ENCODE measurements around the gene KCNH8. TPM values are rescaled to one million over a fixed set of nuclear protein-coding genes. Genes with fewer than 3 reads are reported as not detected.
"Not testable (repeated sequence)": the region's sequence is repeated elsewhere in the genome, so short reads cannot be mapped to it uniquely, and the experiment has no call there.

Gene KCNH8
- total and polyA plus RNA-seq, 2 experiments from 2014 or later = 0.97 to 1.1 TPM

DNA sequence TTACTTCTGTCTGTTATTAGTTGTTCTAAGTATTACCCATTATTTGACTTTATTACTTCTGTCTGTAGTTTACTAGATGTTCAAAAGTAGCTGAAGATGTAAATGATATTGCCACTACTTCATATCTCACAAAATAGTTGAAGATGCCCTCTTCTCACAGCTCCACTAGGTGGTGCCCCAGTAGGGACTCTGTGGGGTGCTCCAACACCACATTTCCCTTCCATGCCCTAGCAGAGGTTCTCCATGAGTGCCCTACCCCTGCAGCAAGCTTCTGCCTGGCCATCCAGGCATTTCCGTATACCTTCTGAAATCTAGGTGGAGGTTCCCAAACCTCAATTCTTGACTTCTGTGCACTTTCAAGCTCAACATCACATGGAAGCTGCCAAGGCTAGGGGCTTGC, 80.8 kb downstream of the KCNH8 start:
- no peaks in the 10 kb centered on the region for H3K9me2 ChIP-seq (replicated peaks; ENCODE audit: insufficient read depth)
- H3K4me2 ChIP-seq = no peak overlapping the region
- TF ChIP-seq, protein P1, sequence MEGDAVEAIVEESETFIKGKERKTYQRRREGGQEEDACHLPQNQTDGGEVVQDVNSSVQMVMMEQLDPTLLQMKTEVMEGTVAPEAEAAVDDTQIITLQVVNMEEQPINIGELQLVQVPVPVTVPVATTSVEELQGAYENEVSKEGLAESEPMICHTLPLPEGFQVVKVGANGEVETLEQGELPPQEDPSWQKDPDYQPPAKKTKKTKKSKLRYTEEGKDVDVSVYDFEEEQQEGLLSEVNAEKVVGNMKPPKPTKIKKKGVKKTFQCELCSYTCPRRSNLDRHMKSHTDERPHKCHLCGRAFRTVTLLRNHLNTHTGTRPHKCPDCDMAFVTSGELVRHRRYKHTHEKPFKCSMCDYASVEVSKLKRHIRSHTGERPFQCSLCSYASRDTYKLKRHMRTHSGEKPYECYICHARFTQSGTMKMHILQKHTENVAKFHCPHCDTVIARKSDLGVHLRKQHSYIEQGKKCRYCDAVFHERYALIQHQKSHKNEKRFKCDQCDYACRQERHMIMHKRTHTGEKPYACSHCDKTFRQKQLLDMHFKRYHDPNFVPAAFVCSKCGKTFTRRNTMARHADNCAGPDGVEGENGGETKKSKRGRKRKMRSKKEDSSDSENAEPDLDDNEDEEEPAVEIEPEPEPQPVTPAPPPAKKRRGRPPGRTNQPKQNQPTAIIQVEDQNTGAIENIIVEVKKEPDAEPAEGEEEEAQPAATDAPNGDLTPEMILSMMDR (IDR thresholded peaks at IDR 0.05; ENCODE audit: poor library complexity) = no peak
- no peak for TF ChIP-seq EZH2phosphoT487 (IDR thresholded peaks at IDR 0.05; ENCODE audit: low read depth, severe bottlenecking, unreplicated experiment)
- TF ChIP-seq EZH2 (IDR thresholded peaks at IDR 0.05; ENCODE audit: borderline replicate concordance) = no peak
- H3K27ac ChIP-seq = no peak overlapping the region
- H4K20me1 ChIP-seq (ENCODE audit: insufficient read depth, poor library complexity, severe bottlenecking) = no peaks in the 10 kb centered on the region
- H3K27me3 ChIP-seq = no peaks in the 10 kb centered on the region
- no peak for DNase-seq (ENCODE audit: low spot score)
- no peaks in the 10 kb centered on the region for H3K79me2 ChIP-seq
- no peak overlapping the region for H3K4me3 ChIP-seq
- no peaks in the 10 kb centered on the region for H3K36me3 ChIP-seq (replicated peaks; ENCODE audit: insufficient read depth, low read depth)
- 70% methylated on average over 1 of the region's 1 CpG for WGBS (ENCODE audit: low lambda C conversion rate, missing lambda C conversion rate)
- no peak overlapping the region for H2AFZ ChIP-seq
- H3K4me1 ChIP-seq (ENCODE audit: insufficient read depth) = no peaks in the 10 kb centered on the region
- no peaks in the 10 kb centered on the region for H3K9me3 ChIP-seq (ENCODE audit: low read depth)

DNA sequence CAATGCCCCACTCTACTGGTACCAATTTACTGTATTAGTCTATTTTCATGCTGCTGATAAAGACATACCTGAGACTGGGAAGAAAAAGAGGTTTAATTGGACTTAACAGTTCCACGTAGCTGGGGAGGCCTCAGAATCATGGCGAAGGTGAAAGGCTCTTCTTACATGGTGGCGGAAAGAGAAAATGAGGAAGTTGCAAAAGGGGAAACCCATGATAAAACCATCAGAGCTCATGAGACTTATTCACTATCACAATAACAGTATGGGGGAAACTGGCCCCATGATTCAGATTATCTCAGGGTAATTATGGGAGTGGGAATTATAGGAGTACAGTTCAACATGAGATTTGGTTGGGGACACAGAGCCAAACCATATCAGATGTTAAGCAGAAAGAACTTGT, 81.6 kb downstream of the KCNH8 start:
- not testable (repeated sequence) for H3K4me1 ChIP-seq (ENCODE audit: insufficient read depth); DNase-seq (ENCODE audit: low spot score); H3K4me2 ChIP-seq; H3K79me2 ChIP-seq; H4K20me1 ChIP-seq (ENCODE audit: insufficient read depth, poor library complexity, severe bottlenecking); H3K27ac ChIP-seq; H3K9me3 ChIP-seq (ENCODE audit: low read depth); H3K9me2 ChIP-seq (replicated peaks; ENCODE audit: insufficient read depth); H3K4me3 ChIP-seq; H3K27me3 ChIP-seq; H2AFZ ChIP-seq; H3K36me3 ChIP-seq (replicated peaks; ENCODE audit: insufficient read depth, low read depth)
- 95% methylated on average over 3 of the region's 3 CpGs for WGBS (ENCODE audit: low lambda C conversion rate, missing lambda C conversion rate)

DNA sequence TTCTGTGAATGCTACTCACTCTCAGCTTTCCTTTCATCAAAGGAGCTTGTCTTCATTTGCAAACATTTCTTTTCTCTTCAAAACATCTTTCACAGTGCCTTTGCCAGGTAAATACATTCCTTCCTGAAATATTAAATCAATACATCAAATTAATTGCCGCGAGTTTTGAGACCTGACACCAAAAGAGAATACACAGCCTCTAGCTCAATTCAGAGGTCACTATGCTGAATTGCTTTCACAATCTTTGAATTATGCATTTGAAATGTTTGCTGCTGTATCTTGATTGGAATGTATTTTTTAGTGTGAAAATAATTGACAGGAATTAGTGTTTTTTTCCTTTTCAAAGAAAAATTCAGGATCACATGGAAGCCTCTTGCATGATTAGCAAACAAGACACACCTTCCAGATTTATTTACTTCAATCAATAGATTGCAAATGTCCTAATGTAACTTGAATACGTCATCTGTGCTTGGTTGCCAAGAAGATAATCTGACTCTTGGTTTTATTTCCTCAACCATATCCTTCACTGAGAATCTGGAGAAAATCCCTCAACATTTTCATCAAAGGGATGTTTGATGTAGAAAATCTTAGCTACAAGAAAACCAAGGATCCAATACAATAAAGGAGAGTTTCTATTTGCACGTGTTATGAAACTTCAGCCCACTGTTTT, 83.6 kb downstream of the KCNH8 start:
- H2AFZ ChIP-seq = no peak overlapping the region
- 88% methylated on average over 4 of the region's 4 CpGs for WGBS (ENCODE audit: low lambda C conversion rate, missing lambda C conversion rate)
- no peak overlapping the region for H3K27ac ChIP-seq
- no peaks in the 10 kb centered on the region for H3K4me1 ChIP-seq (ENCODE audit: insufficient read depth)
- H3K9me3 ChIP-seq (ENCODE audit: low read depth) = no peaks in the 10 kb centered on the region
- no peaks in the 10 kb centered on the region for H3K9me2 ChIP-seq (replicated peaks; ENCODE audit: insufficient read depth)
- H4K20me1 ChIP-seq (ENCODE audit: insufficient read depth, poor library complexity, severe bottlenecking) = no peaks in the 10 kb centered on the region
- no peak for DNase-seq (ENCODE audit: low spot score)
- no peaks in the 10 kb centered on the region for H3K36me3 ChIP-seq (replicated peaks; ENCODE audit: insufficient read depth, low read depth)
- TF ChIP-seq, protein P1 (IDR thresholded peaks at IDR 0.05; ENCODE audit: poor library complexity) = no peak
- no peak for TF ChIP-seq EZH2phosphoT487 (IDR thresholded peaks at IDR 0.05; ENCODE audit: low read depth, severe bottlenecking, unreplicated experiment)
- TF ChIP-seq EZH2 (IDR thresholded peaks at IDR 0.05; ENCODE audit: borderline replicate concordance) = no peak
- no peak overlapping the region for H3K4me2 ChIP-seq
- no peaks in the 10 kb centered on the region for H3K79me2 ChIP-seq
- H3K27me3 ChIP-seq = no peaks in the 10 kb centered on the region
- no peak overlapping the region for H3K4me3 ChIP-seq

DNA sequence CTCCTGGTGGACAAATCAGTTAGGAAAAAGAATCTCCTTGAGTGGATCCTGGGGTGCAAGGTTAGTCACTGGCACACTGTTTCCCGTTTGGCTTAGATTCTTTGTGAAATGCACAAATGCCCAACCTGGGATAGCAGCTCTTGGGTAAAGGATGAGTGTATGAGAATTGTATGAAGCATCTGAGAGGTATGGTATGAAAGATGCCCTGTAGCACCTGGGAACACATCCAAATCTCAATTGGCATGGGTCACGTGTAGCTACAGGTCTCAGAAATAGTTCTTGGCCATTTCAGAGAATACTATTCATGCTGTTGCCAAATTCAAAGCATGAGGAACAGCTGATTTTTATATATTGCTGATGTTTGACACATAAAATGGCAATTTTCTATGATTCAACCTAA, 84.3 kb downstream of the KCNH8 start:
- Histone ChIP-seq H3K27me3 (no peaks in the 10 kb centered on the region), H4K20me1 (ENCODE audit: insufficient read depth, poor library complexity, severe bottlenecking) (no peaks in the 10 kb centered on the region), H3K4me3 (no peak overlapping the region), H3K36me3 (replicated peaks; ENCODE audit: insufficient read depth, low read depth) (no peaks in the 10 kb centered on the region), H3K4me1 (ENCODE audit: insufficient read depth) (no peaks in the 10 kb centered on the region), H3K27ac (no peak overlapping the region), H3K4me2 (no peak overlapping the region), H2AFZ (no peak overlapping the region), H3K9me2 (replicated peaks; ENCODE audit: insufficient read depth) (no peaks in the 10 kb centered on the region), H3K9me3 (ENCODE audit: low read depth) (no peaks in the 10 kb centered on the region), H3K79me2 (no peaks in the 10 kb centered on the region)
- WGBS (ENCODE audit: low lambda C conversion rate, missing lambda C conversion rate) = 84% methylated on average over 2 of the region's 2 CpGs
- no peak for DNase-seq (ENCODE audit: low spot score)
- TF ChIP-seq, protein P1 (IDR thresholded peaks at IDR 0.05; ENCODE audit: poor library complexity) = no peak
- TF ChIP-seq EZH2 (IDR thresholded peaks at IDR 0.05; ENCODE audit: borderline replicate concordance) (no peak), EZH2phosphoT487 (IDR thresholded peaks at IDR 0.05; ENCODE audit: low read depth, severe bottlenecking, unreplicated experiment) (no peak)

DNA sequence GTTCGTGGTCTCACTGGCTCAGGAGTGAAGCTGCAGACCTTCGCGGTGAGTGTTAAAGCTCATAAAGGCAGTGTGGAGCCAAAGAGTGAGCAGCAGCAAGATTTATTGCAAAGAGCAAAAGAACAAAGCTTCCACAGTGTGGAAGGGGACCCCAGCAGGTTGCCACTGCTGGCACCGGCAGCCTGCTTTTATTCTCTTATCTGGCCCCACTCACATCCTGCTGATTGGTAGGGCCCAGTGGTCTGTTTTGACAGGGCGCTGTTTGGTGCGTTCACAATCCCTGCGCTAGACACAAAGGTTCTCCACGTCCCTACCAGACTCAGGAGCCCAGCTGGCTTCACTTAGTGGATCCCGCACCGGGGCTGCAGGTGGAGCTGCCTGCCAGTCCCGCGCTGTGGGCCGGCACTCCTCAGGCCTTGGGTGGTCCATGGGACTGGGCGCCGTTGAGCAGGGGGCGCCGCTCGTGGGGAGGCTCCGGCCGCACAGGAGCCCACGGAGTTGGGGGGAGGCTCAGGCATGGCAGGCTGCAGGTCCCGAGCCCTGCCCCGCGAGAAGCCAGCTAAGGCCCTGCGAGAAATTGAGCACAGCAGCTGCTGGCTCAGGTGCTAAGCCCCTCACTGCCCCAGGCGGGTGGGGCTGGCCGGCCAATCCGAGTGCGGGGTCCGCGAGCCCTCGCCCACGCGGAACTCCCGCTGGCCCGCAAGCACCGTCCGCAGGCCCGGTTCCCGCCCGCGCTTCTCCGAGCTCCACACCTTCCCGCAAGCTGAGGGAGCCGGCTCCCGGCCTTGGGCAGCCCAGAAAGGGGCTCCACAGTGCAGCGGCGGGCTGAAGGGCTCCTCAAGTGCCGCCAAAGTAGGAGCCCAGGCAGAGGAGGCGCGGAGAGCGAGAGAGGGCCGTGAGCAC, 85.8 kb downstream of the KCNH8 start:
- H3K27me3 ChIP-seq; H3K9me2 ChIP-seq (replicated peaks; ENCODE audit: insufficient read depth); H3K36me3 ChIP-seq (replicated peaks; ENCODE audit: insufficient read depth, low read depth); DNase-seq (ENCODE audit: low spot score); H3K4me1 ChIP-seq (ENCODE audit: insufficient read depth); H4K20me1 ChIP-seq (ENCODE audit: insufficient read depth, poor library complexity, severe bottlenecking); H3K4me3 ChIP-seq; H3K9me3 ChIP-seq (ENCODE audit: low read depth); H3K4me2 ChIP-seq; H3K79me2 ChIP-seq; H3K27ac ChIP-seq; H2AFZ ChIP-seq: not testable (repeated sequence)
- WGBS (ENCODE audit: low lambda C conversion rate, missing lambda C conversion rate) = 96% methylated on average over 48 of the region's 53 CpGs
